ENCODE data around the gene TEX38. TPM values are rescaled to one million over a fixed set of nuclear protein-coding genes. Genes with fewer than 3 reads are reported as not detected.
"Not testable (repeated sequence)": the region's sequence is repeated elsewhere in the genome, so short reads cannot be mapped to it uniquely, and the experiment has no call there.

TEX38 gene
- total RNA-seq, 2 donors from 2014 or later: 0.55 TPM; not detected in 1

DNA sequence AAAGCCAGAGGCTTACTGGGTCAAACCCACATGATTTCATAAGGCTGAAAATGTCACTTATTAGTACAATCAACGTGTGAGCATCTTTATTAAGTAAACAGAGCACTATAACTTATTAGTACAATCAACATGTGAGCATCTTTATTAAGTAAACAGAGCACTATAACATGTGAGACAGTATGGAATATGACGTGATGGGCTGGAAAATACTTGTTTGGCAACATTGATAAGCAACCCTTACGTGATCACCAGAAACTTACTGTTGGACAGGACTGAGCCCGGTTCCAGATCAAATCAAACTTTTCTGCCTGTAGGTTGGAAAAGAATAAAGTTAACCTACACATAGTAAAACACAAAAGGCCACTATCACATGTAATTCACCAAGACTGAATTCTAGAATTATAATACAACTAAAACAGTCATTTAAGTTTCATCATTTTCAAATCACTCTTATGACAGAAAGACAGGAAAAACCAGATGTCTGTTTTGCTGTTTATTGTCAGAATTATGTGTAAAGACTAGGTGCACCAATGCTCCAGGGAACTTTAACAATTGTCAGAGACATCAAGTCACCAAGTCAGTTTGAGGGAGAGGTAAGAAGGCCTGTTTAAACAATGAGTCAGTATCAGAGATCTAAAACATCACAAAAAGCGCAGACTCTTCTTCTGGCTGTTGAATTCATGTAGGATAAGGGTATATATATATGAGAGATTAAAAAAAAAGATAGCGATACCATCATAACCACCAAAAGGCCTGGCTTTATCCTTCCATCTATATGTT lies 19.1 kb upstream of the TEX38 start:
- WGBS, 2 experiments (ENCODE audit: insufficient coverage in 1 of 2, insufficient read length in 1 of 2): 50 to 96% methylated on average over 2 to 4 of the region's 6 CpGs
- Histone ChIP-seq H3K27me3 (ENCODE audit: control insufficient read depth, insufficient read depth, low read length, poor library complexity, severe bottlenecking) (no peaks in the 10 kb centered on the region), H3K9ac (ENCODE audit: extremely low read depth, low read length, poor library complexity, severe bottlenecking) (no peak overlapping the region), H3K4me1 (ENCODE audit: control insufficient read depth, insufficient read depth, low read length) (no peaks in the 10 kb centered on the region), H3K9me3 (ENCODE audit: control insufficient read depth, low read length) (peaks cover 40% of the 10 kb centered on the region), H3K36me3 (ENCODE audit: control insufficient read depth, insufficient read depth, low read length) (peaks cover 77% of the 10 kb centered on the region), H3K27ac (ENCODE audit: low read depth, low read length) (no peak overlapping the region), H3K4me3 (ENCODE audit: low read length) (no peak overlapping the region)
- Mint-ChIP-seq H3K36me3 (ENCODE audit: low read depth) (peaks cover 67% of the 10 kb centered on the region), H3K27ac (no peak overlapping the region), H3K9me3 (peaks cover 31% of the 10 kb centered on the region), H3K27me3 (ENCODE audit: insufficient read depth) (no peaks in the 10 kb centered on the region), H3K4me1 (peaks cover 5% of the 10 kb centered on the region), H3K4me3 (no peak overlapping the region)
- no peak for DNase-seq
- TF ChIP-seq, protein P1, sequence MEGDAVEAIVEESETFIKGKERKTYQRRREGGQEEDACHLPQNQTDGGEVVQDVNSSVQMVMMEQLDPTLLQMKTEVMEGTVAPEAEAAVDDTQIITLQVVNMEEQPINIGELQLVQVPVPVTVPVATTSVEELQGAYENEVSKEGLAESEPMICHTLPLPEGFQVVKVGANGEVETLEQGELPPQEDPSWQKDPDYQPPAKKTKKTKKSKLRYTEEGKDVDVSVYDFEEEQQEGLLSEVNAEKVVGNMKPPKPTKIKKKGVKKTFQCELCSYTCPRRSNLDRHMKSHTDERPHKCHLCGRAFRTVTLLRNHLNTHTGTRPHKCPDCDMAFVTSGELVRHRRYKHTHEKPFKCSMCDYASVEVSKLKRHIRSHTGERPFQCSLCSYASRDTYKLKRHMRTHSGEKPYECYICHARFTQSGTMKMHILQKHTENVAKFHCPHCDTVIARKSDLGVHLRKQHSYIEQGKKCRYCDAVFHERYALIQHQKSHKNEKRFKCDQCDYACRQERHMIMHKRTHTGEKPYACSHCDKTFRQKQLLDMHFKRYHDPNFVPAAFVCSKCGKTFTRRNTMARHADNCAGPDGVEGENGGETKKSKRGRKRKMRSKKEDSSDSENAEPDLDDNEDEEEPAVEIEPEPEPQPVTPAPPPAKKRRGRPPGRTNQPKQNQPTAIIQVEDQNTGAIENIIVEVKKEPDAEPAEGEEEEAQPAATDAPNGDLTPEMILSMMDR (conservative IDR thresholded peaks at IDR 0.05): no peak

DNA sequence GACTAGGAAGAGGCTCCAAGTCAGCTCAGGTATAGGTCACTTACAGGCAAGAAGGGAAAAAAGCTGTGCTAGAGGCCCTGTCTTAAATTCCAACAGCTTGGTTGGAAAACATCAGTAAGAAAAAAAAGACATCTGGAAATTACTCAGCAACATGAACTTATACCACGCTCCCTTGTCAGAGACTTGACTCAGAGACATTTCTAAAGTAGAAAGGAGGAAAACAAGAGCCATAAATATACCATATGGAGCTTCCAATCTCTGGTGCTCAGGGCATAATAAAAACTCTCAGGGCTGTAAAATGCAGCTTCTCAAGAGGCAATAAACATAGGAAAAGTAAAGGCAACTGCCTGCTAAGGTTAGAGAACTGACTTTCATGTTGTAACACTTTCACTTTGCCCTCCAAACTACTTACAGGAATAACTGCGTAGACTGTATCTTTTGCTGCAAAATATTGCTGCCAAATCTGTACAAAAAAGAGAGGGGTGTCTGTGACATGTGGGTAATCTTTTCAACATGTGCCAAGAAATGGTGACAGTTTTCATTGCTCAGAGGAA lies 18.2 kb upstream of the TEX38 start:
- Mint-ChIP-seq H3K4me3 (no peak overlapping the region), H3K27ac (no peak overlapping the region), H3K4me1 (peaks cover 14% of the 10 kb centered on the region), H3K36me3 (ENCODE audit: low read depth) (peaks cover 68% of the 10 kb centered on the region), H3K27me3 (ENCODE audit: insufficient read depth) (no peaks in the 10 kb centered on the region), H3K9me3 (peaks cover 29% of the 10 kb centered on the region)
- H3K36me3 ChIP-seq (ENCODE audit: control insufficient read depth, insufficient read depth, low read length): peaks cover 77% of the 10 kb centered on the region
- H3K27me3 ChIP-seq (ENCODE audit: control insufficient read depth, insufficient read depth, low read length, poor library complexity, severe bottlenecking): no peaks in the 10 kb centered on the region
- no peaks in the 10 kb centered on the region for H3K4me1 ChIP-seq (ENCODE audit: control insufficient read depth, insufficient read depth, low read length)
- no peak overlapping the region for H3K27ac ChIP-seq (ENCODE audit: low read depth, low read length)
- TF ChIP-seq, protein P1 (conservative IDR thresholded peaks at IDR 0.05): no peak
- no peak for DNase-seq
- WGBS, 2 experiments (ENCODE audit: insufficient coverage in 1 of 2, insufficient read length in 1 of 2): 98 to 100% methylated on average over 1 to 2 of the region's 2 CpGs
- H3K9me3 ChIP-seq (ENCODE audit: control insufficient read depth, low read length): peaks cover 30% of the 10 kb centered on the region
- H3K4me3 ChIP-seq (ENCODE audit: low read length): no peak overlapping the region
- no peak overlapping the region for H3K9ac ChIP-seq (ENCODE audit: extremely low read depth, low read length, poor library complexity, severe bottlenecking)

DNA sequence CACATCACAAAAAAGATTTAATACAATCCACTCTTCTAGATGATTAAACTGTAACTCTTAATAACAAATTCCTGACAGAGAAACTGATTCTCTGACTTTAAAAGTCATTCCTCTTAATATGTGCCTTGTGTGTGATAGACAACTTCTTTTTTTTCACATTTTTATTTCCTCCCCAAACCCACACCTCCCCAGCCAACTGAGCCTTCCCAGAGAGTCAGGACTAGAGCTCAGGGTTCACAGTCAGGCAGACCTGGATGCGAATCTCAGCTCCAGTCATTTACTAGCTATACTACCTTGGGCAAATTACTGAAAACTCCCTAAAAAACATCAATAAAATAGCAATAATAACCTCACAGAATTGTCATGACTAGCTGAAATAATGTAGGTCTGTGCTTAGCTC lies 17.6 kb upstream of the TEX38 start:
- no peak overlapping the region for H3K27ac Mint-ChIP-seq
- H3K36me3 Mint-ChIP-seq (ENCODE audit: low read depth): peaks cover 65% of the 10 kb centered on the region
- no peak overlapping the region for H3K27ac ChIP-seq (ENCODE audit: low read depth, low read length)
- no peak for DNase-seq
- WGBS, 2 experiments (ENCODE audit: insufficient coverage in 1 of 2, insufficient read length in 1 of 2): 91% methylated on average over 1 of the region's 1 CpG; no CpG with 5 or more reads in 1 of the 2 experiments
- H3K27me3 Mint-ChIP-seq (ENCODE audit: insufficient read depth): no peaks in the 10 kb centered on the region
- H3K9me3 Mint-ChIP-seq: peaks cover 25% of the 10 kb centered on the region
- H3K4me3 Mint-ChIP-seq: no peak overlapping the region
- peaks cover 73% of the 10 kb centered on the region for H3K36me3 ChIP-seq (ENCODE audit: control insufficient read depth, insufficient read depth, low read length)
- H3K27me3 ChIP-seq (ENCODE audit: control insufficient read depth, insufficient read depth, low read length, poor library complexity, severe bottlenecking): no peaks in the 10 kb centered on the region
- H3K9ac ChIP-seq (ENCODE audit: extremely low read depth, low read length, poor library complexity, severe bottlenecking): no peak overlapping the region
- peaks cover 15% of the 10 kb centered on the region for H3K4me1 Mint-ChIP-seq
- peaks cover 25% of the 10 kb centered on the region for H3K9me3 ChIP-seq (ENCODE audit: control insufficient read depth, low read length)
- H3K4me1 ChIP-seq (ENCODE audit: control insufficient read depth, insufficient read depth, low read length): no peaks in the 10 kb centered on the region
- H3K4me3 ChIP-seq (ENCODE audit: low read length): no peak overlapping the region
- TF ChIP-seq, protein P1 (conservative IDR thresholded peaks at IDR 0.05): no peak

DNA sequence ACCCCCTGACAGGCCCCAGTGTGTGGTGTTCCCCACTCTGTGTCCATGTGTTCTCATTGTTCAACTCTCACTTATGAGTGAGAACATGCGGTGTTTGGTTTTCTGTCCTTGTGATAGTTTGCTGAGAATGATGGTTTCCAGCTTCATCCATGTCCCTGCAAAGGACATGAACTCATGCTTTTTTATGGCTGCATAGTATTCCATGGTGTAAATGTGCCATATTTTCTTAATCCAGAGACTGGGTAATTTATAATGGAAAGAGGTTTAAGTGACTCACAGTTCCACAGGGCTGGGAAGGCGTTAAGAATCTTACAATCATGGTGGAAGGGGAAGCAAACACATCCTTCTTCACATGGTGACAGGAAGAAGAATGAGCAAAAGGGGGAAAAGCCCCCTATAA lies 17.0 kb upstream of the TEX38 start:
- not testable (repeated sequence) for H3K4me1 ChIP-seq (ENCODE audit: control insufficient read depth, insufficient read depth, low read length); H3K4me3 Mint-ChIP-seq; H3K9ac ChIP-seq (ENCODE audit: extremely low read depth, low read length, poor library complexity, severe bottlenecking); H3K4me3 ChIP-seq (ENCODE audit: low read length); DNase-seq; H3K27me3 Mint-ChIP-seq (ENCODE audit: insufficient read depth); H3K27ac ChIP-seq (ENCODE audit: low read depth, low read length); H3K27ac Mint-ChIP-seq; H3K27me3 ChIP-seq (ENCODE audit: control insufficient read depth, insufficient read depth, low read length, poor library complexity, severe bottlenecking)
- Mint-ChIP-seq H3K36me3 (ENCODE audit: low read depth) (peaks cover 62% of the 10 kb centered on the region), H3K9me3 (peaks cover 18% of the 10 kb centered on the region), H3K4me1 (peaks cover 15% of the 10 kb centered on the region)
- Histone ChIP-seq H3K9me3 (ENCODE audit: control insufficient read depth, low read length) (peaks cover 18% of the 10 kb centered on the region), H3K36me3 (ENCODE audit: control insufficient read depth, insufficient read depth, low read length) (peaks cover 71% of the 10 kb centered on the region)
- 98% methylated on average over 2 of the region's 2 CpGs; no CpG with 5 or more reads in 1 of the 2 experiments for WGBS, 2 experiments (ENCODE audit: insufficient coverage in 1 of 2, insufficient read length in 1 of 2)
